WTC11 (cell line): ENCODE data around the gene NTRK1. TPM values are rescaled to one million over a fixed set of nuclear protein-coding genes. Genes with fewer than 3 reads are reported as not detected.
A peak's percentile ranks its signal among the peaks of the same experiment; 100 is the strongest.

Experiments used
- ATF1 ChIP-seq: sonication (generic); formaldehyde crosslinking; IDR thresholded peaks from 2 replicates; pipeline ENCODE4 v1.8.1; 2023; ENCODE audit warnings: mild to moderate bottlenecking, moderate library complexity, missing genetic modification reagents
- ATF3 ChIP-seq: sonication (generic); formaldehyde crosslinking; conservative IDR thresholded peaks from 2 replicates; pipeline ENCODE4 v1.8.1; 2022; ENCODE audit warnings: mild to moderate bottlenecking, missing genetic modification reagents
- ATF6 ChIP-seq: sonication (generic); formaldehyde crosslinking; IDR thresholded peaks from 2 replicates; pipeline ENCODE4 v1.8.1; 2023; ENCODE audit warnings: mild to moderate bottlenecking, missing genetic modification reagents
- CREB1 ChIP-seq: sonication (generic); formaldehyde crosslinking; IDR thresholded peaks from 2 replicates; pipeline ENCODE4 v1.8.0; 2023; ENCODE audit warnings: mild to moderate bottlenecking, missing genetic modification reagents
- CREM ChIP-seq: sonication (generic); formaldehyde crosslinking; IDR thresholded peaks from 2 replicates; pipeline ENCODE4 v1.8.1; 2022; ENCODE audit warnings: mild to moderate bottlenecking, missing genetic modification reagents, moderate library complexity
- E2F4 ChIP-seq: sonication (generic); formaldehyde crosslinking; IDR thresholded peaks from 2 replicates; pipeline ENCODE4 v1.8.1; 2022; ENCODE audit warnings: low read depth, mild to moderate bottlenecking, moderate library complexity, missing genetic modification reagents, borderline replicate concordance
- E2F5 ChIP-seq: sonication (generic); formaldehyde crosslinking; IDR thresholded peaks from 2 replicates; pipeline ENCODE4 v1.8.1; 2022; ENCODE audit warnings: mild to moderate bottlenecking, moderate library complexity, missing genetic modification reagents
- EMX1 ChIP-seq: fragments of 250-450 bp; sonication (Bioruptor Pico); IDR thresholded peaks from 2 replicates; pipeline ENCODE4 v1.8.0; 2021; ENCODE audit warnings: mild to moderate bottlenecking
- KAT7 ChIP-seq: sonication (generic); formaldehyde crosslinking; IDR thresholded peaks from 2 replicates; pipeline ENCODE4 v1.8.1; 2023; ENCODE audit warnings: missing genetic modification reagents, mild to moderate bottlenecking, borderline replicate concordance
- MAX ChIP-seq: sonication (generic); formaldehyde crosslinking; IDR thresholded peaks from 2 replicates; pipeline ENCODE4 v1.8.0; 2022; ENCODE audit warnings: mild to moderate bottlenecking, missing genetic modification reagents
- RORB ChIP-seq: fragments of 250-450 bp; sonication (Bioruptor Pico); IDR thresholded peaks from 2 replicates; pipeline ENCODE4 v1.9.0; 2021; ENCODE audit warnings: mild to moderate bottlenecking
- TEAD4 ChIP-seq: sonication (generic); formaldehyde crosslinking; IDR thresholded peaks from 2 replicates; pipeline ENCODE4 v1.8.0; 2022; ENCODE audit warnings: mild to moderate bottlenecking, missing genetic modification reagents
- ZNF232 ChIP-seq: sonication (generic); formaldehyde crosslinking; IDR thresholded peaks from 2 replicates; pipeline ENCODE4 v1.8.0; 2022; ENCODE audit warnings: mild to moderate bottlenecking, missing genetic modification reagents
- ZNF281 ChIP-seq: sonication (generic); formaldehyde crosslinking; IDR thresholded peaks from 2 replicates; pipeline ENCODE4 v1.8.0; 2023; ENCODE audit warnings: mild to moderate bottlenecking, missing genetic modification reagents
- ZNF671 ChIP-seq: fragments of 250-450 bp; sonication (Bioruptor Pico); IDR thresholded peaks from 2 replicates; pipeline ENCODE4 v1.8.0; 2021; ENCODE audit warnings: mild to moderate bottlenecking
- total RNA-seq: library from RNA; stranded (reverse); gene quantifications from 3 replicates; pipeline ENCODE4 v1.2.3, GENCODE V29; 2021
- TF ChIP-seq, protein P1 (sequence below): fragments of 250-450 bp; sonication (Bioruptor Pico); IDR thresholded peaks from 2 replicates; pipeline ENCODE4 v2.1.2; 2022; ENCODE audit warnings: mild to moderate bottlenecking, moderate library complexity
- TF ChIP-seq, protein P2 (sequence below): fragments of 200-600 bp; IDR thresholded peaks from 2 replicates; pipeline ENCODE4 v1.8.0; 2022; ENCODE audit warnings: antibody characterized with exemption
- TF ChIP-seq, protein P3 (sequence below): sonication (generic); formaldehyde crosslinking; IDR thresholded peaks from 2 replicates; pipeline ENCODE4 v1.8.1; 2023; ENCODE audit warnings: mild to moderate bottlenecking, missing genetic modification reagents, moderate library complexity
- TF ChIP-seq, protein P4 (sequence below): sonication (generic); formaldehyde crosslinking; IDR thresholded peaks from 2 replicates; pipeline ENCODE4 v1.8.0; 2022; ENCODE audit warnings: mild to moderate bottlenecking, missing genetic modification reagents
- TF ChIP-seq, protein P5 (sequence below): fragments of 250-450 bp; sonication (Bioruptor Pico); IDR thresholded peaks from 2 replicates; pipeline ENCODE4 v1.8.0; 2021; ENCODE audit warnings: mild to moderate bottlenecking

Gene NTRK1
- total RNA-seq, 1 experiment from 2014 or later = 0.42 TPM

DNA sequence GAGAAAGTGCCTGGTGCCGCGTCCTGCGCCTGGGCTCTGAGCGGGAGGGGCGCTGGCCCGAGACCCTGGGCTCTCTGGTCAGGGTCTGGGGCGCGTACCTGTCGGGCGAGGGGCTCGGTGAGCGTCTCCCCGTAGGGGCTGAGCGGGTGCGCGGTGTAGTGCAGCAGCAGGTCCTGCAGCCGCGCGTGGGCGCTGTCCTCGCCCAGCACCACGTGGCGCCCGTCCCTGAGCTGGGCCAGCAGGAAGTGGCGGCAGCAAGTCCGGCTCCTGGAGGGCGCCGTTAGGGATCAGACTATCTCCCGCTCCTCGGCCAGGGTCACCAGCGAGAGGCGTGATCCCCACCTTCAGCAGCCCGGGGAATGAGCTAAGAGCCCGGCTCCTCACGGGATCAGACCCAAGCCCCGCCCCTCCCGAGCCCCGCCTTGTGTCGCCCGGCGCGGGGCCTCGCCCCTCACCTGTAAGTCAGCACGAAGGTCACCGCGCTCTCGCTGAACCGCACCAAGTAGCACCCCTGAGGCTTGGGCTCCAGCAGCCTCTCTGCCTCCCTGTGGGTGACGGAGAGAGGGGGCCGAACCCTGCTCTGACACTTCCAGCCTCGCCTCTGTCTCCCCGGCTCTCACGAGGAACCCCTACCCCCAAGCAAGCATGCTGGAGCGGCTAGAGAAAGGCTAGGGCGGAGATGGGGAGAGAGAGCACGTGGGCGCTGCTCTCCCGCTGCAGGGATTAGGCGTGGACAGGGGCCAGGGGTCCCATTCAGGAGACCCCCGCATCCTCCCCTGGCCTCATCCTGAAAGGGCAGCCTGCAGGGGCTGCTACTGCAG lies 46.7 kb upstream of the NTRK1 start (continued):
- TF ChIP-seq, protein P1, sequence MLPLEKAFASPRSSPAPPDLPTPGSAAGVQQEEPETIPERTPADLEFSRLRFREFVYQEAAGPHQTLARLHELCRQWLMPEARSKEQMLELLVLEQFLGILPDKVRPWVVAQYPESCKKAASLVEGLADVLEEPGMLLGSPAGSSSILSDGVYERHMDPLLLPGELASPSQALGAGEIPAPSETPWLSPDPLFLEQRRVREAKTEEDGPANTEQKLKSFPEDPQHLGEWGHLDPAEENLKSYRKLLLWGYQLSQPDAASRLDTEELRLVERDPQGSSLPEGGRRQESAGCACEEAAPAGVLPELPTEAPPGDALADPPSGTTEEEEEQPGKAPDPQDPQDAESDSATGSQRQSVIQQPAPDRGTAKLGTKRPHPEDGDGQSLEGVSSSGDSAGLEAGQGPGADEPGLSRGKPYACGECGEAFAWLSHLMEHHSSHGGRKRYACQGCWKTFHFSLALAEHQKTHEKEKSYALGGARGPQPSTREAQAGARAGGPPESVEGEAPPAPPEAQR (CRISPR knock-in tag) = no peak
- TF ChIP-seq ATF1 (CRISPR knock-in tag) = peak; percentile 76; the same call in 1 of the 2 replicates
- TF ChIP-seq, protein P2, sequence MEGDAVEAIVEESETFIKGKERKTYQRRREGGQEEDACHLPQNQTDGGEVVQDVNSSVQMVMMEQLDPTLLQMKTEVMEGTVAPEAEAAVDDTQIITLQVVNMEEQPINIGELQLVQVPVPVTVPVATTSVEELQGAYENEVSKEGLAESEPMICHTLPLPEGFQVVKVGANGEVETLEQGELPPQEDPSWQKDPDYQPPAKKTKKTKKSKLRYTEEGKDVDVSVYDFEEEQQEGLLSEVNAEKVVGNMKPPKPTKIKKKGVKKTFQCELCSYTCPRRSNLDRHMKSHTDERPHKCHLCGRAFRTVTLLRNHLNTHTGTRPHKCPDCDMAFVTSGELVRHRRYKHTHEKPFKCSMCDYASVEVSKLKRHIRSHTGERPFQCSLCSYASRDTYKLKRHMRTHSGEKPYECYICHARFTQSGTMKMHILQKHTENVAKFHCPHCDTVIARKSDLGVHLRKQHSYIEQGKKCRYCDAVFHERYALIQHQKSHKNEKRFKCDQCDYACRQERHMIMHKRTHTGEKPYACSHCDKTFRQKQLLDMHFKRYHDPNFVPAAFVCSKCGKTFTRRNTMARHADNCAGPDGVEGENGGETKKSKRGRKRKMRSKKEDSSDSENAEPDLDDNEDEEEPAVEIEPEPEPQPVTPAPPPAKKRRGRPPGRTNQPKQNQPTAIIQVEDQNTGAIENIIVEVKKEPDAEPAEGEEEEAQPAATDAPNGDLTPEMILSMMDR = no peak
- peak; percentile 99 for TF ChIP-seq MAX (CRISPR knock-in tag)
- TF ChIP-seq, protein P3, sequence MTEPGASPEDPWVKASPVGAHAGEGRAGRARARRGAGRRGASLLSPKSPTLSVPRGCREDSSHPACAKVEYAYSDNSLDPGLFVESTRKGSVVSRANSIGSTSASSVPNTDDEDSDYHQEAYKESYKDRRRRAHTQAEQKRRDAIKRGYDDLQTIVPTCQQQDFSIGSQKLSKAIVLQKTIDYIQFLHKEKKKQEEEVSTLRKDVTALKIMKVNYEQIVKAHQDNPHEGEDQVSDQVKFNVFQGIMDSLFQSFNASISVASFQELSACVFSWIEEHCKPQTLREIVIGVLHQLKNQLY (CRISPR knock-in tag) = peak; percentile 36; the same call in 1 of the 2 replicates
- 0 out of 2 replicates have a peak, but pooled peaks have one; percentile 52 for TF ChIP-seq E2F5
- no peak for TF ChIP-seq ZNF671 (CRISPR knock-in tag)
- TF ChIP-seq E2F4 = no peak
- peak; percentile 64 for TF ChIP-seq CREM (CRISPR knock-in tag)
- TF ChIP-seq TEAD4 (CRISPR knock-in tag) = peak; percentile 34; the same call in 1 of the 2 replicates
- TF ChIP-seq ATF6 (CRISPR knock-in tag) = 0 out of 2 replicates have a peak, but pooled peaks have one; percentile 21
- peak; percentile 19; the same call in 1 of the 2 replicates for TF ChIP-seq CREB1
- peak; percentile 58; the same call in 1 of the 2 replicates for TF ChIP-seq KAT7
- no peak for TF ChIP-seq EMX1
- no peak for TF ChIP-seq ATF3 (CRISPR knock-in tag)
- TF ChIP-seq ZNF232 (CRISPR knock-in tag) = peak; percentile 81
- TF ChIP-seq ZNF281 (CRISPR knock-in tag) = peak; percentile 65; the same call in 1 of the 2 replicates
- TF ChIP-seq, protein P4, sequence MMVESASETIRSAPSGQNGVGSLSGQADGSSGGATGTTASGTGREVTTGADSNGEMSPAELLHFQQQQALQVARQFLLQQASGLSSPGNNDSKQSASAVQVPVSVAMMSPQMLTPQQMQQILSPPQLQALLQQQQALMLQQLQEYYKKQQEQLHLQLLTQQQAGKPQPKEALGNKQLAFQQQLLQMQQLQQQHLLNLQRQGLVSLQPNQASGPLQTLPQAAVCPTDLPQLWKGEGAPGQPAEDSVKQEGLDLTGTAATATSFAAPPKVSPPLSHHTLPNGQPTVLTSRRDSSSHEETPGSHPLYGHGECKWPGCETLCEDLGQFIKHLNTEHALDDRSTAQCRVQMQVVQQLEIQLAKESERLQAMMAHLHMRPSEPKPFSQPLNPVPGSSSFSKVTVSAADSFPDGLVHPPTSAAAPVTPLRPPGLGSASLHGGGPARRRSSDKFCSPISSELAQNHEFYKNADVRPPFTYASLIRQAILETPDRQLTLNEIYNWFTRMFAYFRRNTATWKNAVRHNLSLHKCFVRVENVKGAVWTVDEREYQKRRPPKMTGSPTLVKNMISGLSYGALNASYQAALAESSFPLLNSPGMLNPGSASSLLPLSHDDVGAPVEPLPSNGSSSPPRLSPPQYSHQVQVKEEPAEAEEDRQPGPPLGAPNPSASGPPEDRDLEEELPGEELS = peak; percentile 61; the same call in 1 of the 2 replicates
- TF ChIP-seq RORB (CRISPR knock-in tag) = no peak
- TF ChIP-seq, protein P5, sequence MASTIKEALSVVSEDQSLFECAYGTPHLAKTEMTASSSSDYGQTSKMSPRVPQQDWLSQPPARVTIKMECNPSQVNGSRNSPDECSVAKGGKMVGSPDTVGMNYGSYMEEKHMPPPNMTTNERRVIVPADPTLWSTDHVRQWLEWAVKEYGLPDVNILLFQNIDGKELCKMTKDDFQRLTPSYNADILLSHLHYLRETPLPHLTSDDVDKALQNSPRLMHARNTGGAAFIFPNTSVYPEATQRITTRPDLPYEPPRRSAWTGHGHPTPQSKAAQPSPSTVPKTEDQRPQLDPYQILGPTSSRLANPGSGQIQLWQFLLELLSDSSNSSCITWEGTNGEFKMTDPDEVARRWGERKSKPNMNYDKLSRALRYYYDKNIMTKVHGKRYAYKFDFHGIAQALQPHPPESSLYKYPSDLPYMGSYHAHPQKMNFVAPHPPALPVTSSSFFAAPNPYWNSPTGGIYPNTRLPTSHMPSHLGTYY (CRISPR knock-in tag) = no peak
